ENCODE data around the gene KANSL1.

DNA sequence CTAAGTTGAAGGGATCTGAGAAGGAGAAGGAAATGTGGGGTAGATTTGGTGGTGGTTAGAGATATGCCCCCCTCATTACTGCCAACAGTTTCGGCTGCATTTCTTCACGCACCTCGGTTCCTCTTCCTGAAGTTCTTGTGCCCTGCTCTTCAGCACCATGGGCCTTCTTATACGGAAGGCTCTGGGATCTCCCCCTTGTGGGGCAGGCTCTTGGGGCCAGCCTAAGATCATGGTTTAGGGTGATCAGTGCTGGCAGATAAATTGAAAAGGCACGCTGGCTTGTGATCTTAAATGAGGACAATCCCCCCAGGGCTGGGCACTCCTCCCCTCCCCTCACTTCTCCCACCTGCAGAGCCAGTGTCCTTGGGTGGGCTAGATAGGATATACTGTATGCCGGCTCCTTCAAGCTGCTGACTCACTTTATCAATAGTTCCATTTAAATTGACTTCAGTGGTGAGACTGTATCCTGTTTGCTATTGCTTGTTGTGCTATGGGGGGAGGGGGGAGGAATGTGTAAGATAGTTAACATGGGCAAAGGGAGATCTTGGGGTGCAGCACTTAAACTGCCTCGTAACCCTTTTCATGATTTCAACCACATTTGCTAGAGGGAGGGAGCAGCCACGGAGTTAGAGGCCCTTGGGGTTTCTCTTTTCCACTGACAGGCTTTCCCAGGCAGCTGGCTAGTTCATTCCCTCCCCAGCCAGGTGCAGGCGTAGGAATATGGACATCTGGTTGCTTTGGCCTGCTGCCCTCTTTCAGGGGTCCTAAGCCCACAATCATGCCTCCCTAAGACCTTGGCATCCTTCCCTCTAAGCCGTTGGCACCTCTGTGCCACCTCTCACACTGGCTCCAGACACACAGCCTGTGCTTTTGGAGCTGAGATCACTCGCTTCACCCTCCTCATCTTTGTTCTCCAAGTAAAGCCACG is 165.9 kb downstream of the KANSL1 start:
- TF ChIP-seq CTCF (IDR thresholded peaks at IDR 0.05) (no peak), POLR2A (IDR thresholded peaks at IDR 0.05) (no peak)
